Stimulated activated CD8-positive, alpha-beta memory T cell treated with anti-CD3 and anti-CD28 coated beads, Interleukin-12 subunit alpha, Interleukin-12 subunit beta, amount 100 ng/mL, for 24 hours (primary cell): Measurements from ENCODE around the gene ERO1B.
"Not testable (repeated sequence)": the region's sequence is repeated elsewhere in the genome, so short reads cannot be mapped to it uniquely, and the experiment has no call there.

Source experiments
- DNase-seq: peaks from one replicate; pipeline ENCODE4 v3.0.0-alpha.2; 2020; ENCODE audit errors: extremely low read depth

ERO1B gene

DNA sequence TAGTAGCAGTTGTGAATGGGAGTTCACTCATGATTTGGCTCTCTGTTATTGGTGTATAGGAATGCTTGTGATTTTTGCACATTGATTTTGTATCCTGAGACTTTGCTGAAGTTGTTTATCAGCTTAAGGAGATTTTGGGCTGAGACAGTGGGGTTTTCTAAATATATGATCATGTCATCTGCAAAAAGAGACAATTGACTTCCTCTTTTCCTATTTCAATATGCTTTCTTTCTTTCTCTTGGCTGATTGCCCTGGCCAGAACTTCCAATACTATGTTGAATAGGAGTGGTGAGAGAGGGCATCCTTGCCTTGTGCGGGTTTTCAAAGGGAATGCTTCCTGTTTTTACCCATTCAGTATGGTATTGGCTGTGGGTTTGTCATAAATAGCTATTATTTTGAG, 93.7 kb downstream of the ERO1B start:
- not testable (repeated sequence) for DNase-seq

GRCh38 chr1:236186471-236186870, 95.3 kb downstream of the ERO1B start:
- DNase-seq: not testable (repeated sequence)

GRCh38 chr1:236185687-236186086, 96.1 kb downstream of the ERO1B start:
- DNase-seq: no peak

DNA sequence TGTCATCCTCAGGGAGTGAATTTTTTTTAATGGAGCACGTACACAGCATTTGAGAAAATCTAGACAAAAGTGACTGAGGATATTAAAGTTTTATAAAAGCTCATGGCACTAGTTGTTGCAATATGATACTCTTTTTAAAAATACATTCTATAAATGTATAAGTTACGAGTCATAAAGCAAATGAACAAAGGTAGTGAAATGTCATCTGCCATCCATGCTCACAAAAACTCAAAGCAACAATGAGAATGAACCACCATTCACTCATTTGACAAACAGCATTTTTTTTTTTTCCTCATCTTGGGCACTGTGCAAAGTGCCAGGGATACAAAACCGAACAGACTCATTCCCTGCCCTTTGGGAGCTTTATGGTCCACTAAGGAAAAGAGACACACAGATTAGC, 100.7 kb downstream of the ERO1B start:
- DNase-seq: no peak

- DNase-seq: no peak
These were observed 102.1 kb downstream of the ERO1B start for GRCh38 chr1:236179634-236180033.

DNA sequence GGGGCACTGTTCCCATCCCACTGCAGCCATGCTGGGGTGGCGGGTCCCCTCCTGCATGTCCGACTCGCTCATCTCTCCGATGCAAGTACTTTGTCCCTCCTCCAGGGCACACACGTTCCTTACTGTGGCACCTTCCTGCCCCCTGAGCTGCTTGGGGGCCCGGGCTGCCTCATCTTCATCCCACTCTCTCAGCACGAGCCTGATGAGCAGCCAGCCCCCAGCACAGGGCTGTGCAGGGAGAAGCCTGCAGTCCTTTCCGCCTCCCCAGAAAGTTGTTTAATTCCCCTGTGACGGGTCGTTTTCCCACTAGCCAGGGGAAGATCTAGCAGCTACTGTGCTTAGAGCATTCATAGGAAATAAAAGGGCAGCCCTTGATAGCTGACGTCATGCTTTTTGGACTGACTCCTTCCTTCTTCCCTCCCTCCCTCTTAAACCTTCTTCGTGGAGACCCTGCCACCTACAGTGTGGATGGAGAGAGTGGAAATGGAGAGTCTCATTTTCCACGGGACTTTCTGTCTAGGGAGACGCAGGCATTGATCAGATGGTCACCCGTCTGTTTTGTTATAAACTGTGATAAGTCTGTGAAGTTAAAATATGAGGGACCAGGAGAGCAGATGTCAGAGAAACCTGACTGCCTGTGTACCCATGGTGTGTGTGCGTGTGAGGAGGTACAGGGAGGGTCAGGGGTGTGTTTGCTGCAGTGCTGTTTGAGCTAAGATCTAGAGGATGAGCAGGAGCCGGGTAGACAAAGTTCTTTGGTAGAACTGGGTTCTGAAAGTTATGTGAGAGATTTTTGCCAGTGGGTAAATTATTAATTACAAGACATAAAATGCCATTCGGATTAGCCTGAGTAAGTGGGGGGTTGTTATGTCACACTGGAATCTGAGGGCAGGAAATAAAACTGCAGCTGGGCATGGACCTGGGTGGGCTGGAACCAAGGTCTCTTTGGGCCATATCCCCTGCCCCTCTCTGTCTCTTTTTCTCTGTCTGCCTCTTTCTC, 105.1 kb downstream of the ERO1B start:
- DNase-seq: no peak

DNA sequence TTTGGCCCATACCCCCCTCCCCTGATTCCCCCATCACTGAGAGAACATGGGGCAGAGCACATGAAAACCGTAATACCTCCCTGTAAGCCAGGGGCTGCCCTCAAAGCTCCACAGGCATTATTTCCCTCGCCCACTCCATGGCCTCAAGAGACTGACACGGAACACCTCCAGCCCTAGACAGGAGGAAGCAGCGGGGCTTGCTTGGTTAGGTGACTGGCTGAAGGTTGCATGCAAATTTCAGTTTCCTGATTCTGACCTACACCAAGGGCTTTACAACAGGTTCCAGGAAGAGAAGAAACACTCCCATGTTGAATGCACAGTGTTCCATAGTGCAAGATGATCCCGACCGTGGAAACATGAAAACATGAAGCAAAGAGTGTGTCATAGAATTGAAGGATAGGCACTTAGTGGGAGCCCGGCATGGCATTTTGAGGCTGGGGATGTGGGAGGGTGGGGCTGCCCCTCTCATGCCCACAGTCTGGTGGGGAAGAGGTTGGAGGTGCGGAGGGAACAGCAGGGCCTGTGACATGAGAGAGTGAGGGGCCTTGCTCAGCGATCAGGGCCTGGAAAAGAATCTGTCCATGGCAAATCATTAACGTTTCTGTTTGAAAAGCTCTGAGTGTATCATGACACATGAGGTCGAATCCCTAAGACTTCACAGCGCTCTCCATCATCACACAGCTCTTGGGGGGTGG, 106.0 kb downstream of the ERO1B start:
- no peak for DNase-seq

GRCh38 chr1:236173174-236173767, 108.5 kb downstream of the ERO1B start:
- no peak for DNase-seq

DNA sequence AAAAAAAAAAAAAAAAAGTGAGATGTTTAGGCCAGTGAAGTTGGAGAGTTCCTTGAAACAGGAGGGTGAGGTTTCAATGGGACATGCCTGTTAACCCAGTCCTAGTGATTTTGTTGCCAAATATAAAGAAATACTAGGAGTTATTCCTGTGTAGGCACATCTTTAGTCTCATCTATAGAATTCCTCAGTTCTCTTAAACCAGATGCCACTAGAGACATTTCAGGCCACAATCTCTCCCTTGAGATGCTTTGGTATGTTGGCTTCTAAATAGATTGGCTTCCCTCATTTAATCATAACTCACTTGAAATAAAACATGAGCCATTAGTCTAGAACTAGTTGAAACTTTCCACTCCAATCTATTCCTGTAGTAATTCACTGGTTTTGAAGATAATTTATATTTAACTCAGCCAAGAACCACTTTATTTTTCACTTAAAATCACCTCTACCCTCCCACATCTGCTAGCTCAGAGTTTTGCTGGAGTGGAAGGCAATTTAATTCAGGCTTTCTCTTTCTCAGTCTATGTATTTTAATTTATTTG, 109.6 kb downstream of the ERO1B start:
- DNase-seq: no peak

GRCh38 chr1:236168716-236169429, 112.9 kb downstream of the ERO1B start:
- DNase-seq: no peak

- DNase-seq: no peak
These were observed 114.2 kb downstream of the ERO1B start for GRCh38 chr1:236167578-236167977.

- DNase-seq: no peak
These were observed 114.6 kb downstream of the ERO1B start for GRCh38 chr1:236167154-236167553.

DNA sequence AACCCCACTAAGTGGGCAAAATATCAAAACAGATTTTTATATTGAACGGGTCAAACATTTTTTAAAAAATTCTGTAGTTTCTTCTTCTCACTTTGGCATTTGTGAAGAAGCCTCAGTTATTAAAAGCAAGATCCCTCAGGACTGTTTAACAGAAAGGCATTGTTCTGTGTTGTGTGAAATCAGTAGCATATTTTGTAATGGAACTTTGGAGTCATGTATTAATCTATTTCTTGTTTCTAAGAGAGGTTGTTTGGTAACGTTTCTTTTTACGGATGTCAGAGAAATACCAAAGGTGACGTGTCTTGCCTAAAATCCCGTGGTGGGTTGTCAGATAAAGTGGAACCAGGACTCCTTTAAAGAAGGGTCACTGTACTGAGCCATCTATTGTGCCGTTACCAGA, 115.7 kb downstream of the ERO1B start:
- DNase-seq: no peak
